CD4-positive, alpha-beta T cell treated with Interleukin-10 for 1 hour (primary cell): ENCODE measurements around the gene RORC.
"Not testable (repeated sequence)": the region's sequence is repeated elsewhere in the genome, so short reads cannot be mapped to it uniquely, and the experiment has no call there.

Source experiments
- DNase-seq: peaks from one replicate; pipeline ENCODE4 v3.0.0-alpha.2; 2020

RORC gene

DNA sequence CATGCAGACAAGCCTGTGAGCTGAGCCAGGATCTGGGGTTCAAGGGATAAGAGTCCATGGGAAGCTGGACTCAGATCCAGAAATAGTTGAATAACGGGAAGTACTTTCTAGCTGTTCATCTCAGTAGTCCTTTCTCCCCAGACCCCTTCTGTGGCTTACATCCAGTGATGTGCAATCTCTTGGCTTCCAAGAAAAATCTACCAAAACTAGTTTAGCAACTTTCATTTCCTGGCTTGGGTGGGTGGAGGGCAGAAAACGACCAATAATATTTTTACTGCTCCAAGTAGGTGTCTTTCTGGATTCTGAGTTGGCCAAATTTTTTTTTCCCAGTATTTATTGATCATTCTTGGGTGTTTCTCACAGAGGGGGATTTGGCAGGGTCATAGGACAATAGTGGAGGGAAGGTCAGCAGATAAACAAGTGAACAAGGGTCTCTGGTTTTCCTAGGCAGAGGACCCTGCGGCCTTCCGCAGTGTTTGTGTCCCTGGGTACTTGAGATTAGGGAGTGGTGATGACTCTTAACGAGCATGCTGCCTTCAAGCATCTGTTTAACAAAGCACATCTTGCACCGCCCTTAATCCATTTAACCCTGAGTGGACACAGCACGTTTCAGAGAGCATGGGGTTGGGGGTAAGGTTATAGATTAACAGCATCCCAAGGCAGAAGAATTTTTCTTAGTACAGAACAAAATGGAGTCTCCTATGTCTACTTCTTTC, 63.1 kb downstream of the RORC start:
- not testable (repeated sequence) for DNase-seq

DNA sequence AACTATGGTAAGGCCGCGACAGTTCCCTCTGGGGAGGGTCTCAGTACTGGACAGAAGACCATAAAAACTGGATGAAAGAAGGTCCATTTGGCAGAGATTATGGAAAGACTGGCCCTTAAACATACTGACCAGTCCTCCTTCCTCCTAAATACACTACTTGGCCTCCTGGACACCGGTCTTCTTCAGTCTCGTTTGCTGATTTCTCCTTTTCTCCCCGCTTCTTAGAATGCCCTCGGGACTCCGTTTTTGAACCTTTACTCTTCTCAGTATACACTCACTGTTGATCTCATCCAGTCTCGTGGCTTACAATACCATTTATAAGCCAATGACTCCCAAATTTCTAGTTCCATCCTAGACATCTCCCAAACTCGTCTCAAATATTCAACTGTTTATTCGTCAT, 67.6 kb downstream of the RORC start:
- DNase-seq = no peak

DNA sequence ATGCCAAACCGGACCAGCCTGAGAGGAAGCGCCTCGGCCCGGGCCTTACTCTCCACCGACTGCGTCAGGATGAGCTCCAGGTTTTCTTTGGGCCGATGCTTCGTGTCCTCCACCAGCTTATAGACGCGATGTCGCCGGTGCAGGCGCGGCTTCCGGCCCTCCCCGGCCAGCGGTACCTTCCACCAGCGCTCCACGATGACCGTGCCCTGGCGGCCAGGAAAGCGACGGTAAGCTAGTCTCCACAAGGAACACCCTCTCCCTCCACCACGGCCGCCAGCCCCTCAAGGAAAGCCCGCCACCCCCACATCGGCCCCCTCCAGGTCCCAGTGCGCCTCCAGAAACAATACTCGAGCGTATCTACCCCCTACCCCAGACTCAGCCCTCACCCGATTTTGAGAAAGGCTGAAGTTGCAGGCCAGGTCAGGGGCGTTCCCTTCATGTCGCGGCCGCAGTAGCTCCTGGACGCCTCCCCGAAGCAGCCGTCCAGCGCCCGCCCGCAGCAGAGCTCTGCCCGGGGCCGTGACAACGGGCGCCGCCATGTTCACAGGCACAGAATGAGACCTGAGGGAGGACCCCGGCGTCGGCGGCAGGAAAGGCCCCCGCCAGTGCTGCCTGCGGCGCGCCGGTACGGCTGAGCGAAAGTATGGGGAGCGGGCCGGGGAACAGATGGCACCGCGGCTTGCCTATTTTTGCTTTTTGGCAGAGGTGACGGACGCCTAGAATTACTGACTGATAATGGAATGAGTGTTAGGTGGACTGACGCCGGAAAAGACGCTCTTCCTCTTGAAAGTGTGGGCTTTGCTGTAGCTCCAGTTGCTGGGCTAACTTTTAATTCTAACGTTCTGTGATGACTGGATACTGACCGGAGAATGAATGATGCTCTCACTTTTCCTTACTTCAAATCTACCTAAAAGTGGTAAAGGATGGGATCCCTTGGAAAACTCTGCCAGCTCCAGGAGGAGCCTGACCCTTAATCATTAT, 68.4 kb downstream of the RORC start, which contains the start of gene MRPL9:
TSS of gene MRPL9 (minus strand) at position 556 of the 981 bp plus-strand sequence. CDS start at position 539, 17 bp downstream.
- DNase-seq = peak; percentile 87

DNA sequence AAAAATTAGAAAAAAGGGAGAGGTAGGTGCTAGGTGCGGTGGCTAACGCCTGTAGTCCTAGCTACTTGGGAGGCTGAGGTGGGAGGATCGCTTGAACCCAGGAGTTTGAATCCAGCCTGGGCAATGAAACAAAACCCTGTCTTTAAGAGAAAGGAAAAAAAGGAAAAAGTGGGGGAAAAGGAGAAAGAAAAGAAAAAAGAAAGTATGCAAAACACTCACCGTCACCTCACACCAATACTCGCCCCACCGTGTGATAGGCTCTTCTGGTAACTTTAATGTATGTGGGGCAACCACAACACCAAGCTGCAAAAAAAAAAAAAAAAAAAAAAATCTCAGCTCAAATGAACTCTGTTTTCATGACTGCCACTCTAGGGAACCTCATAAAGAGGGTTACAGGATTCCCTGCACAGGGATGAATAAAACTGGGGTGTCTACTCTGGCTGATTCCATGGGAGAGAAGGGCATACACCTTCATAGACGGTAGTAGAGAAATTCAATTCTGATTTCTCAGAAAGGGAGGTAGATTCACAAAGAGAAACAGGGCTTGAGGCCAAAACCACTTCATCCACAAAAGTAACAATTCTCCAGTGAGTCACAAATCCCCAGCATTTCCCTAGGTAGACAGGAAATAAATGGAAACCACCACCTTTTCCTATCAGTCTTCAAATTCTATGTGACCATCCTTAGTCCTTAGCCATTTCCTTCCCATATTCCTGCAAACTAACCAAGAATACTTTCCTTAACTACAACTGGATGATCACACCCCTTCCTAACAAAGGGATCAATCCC, 70.8 kb downstream of the RORC start:
- no peak for DNase-seq

DNA sequence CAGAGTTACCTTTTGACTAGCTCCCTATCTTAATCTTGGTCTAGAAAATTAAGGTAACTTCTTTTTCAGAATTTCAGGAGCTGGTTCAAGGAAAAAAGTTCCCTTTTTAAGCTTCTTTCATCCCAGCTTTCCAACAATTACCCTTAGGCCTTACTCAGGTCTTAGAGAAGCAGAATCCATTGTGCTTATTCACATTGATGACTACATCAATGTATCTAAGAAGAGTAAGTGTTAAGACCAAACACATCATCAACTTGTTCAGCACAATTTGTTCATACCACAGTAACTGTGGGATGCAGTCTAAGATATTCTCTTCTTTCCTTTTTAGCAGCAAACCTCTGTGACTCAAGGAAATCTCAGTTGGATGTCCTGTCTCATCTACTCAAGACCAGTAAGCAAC, 72.4 kb downstream of the RORC start:
- no peak for DNase-seq

DNA sequence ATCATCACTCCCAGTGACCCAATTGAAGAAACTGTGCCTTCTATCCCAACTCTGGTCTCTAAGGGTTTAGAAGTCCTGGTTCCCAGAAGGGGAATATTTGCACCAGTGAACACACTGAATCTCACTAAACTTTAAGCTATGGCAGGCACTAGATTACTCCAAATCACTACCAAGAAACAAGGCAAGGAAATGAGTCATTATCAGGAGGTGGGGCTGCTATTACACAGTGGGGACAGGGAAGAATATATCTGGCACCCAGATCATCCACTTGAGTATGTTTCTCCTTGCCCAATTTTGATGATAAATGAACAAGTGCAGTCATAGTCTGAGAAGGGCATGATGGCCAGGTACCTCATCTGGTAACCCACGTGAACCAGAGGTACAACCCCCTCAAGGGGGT, 75.3 kb downstream of the RORC start:
- no peak for DNase-seq
